GM12875 (cell line): Measurements from ENCODE around the gene NDUFS7.

Experiments used
- H3K4me3 ChIP-seq: one replicate; pipeline ENCODE4 v1.5.1; 2011; ENCODE audit warnings: low read depth, low read length, control low read depth
- TF ChIP-seq, protein P1 (sequence below): IDR thresholded peaks from 2 replicates; pipeline ENCODE4 v1.5.1; 2011; ENCODE audit warnings: low read depth, mild to moderate bottlenecking, control low read depth, inconsistent platforms, low read length, moderate library complexity, borderline replicate concordance; ENCODE audit not compliant: insufficient read depth

The NDUFS7 gene

DNA sequence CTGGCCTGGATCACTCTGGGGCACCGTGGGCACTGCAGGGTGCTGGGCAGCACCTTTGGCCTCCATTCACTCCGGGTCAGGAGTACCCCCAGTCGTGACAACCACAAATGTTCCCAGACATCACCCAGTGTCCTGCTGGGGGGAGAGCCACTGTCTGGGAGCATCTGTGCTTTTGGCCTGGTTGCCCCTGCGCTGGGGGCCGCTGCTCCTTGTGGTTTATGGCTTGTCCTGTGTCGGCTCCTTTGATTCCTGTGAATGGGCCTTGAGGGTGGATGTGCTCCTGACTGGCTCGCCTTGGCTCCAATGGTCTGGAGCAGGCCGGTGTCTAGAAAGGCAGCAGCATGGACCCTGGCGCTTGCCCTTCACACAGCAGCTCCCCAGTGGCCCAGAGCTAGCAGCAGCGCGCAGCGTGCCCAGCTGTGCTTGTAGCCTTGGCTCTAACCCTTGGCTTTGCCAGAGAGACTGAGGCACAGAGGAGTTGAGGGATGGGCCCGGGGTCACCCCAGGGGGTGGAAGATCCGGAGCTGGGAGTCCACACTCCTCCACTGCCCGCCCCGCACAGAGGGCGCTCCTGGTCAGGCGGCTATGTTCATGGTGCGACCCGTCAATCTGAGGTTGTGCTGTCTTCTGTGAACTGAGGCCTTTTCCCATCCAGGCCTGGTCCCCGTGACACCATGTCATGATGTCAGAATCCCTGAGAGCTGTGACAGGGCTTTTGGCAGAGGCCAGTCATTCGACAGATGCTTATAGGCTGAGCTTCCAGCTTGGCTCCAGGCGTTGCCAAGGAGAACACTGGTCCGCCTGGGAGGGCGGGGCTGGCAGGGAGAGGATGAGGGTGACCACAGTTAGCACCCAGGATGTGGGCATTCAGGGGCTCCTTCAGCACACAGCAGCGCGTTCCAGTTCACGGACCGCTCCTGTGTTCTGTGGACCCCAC lies 27.8 kb downstream of the NDUFS7 start:
- H3K4me3 ChIP-seq: no peak overlapping the region
- TF ChIP-seq, protein P1, sequence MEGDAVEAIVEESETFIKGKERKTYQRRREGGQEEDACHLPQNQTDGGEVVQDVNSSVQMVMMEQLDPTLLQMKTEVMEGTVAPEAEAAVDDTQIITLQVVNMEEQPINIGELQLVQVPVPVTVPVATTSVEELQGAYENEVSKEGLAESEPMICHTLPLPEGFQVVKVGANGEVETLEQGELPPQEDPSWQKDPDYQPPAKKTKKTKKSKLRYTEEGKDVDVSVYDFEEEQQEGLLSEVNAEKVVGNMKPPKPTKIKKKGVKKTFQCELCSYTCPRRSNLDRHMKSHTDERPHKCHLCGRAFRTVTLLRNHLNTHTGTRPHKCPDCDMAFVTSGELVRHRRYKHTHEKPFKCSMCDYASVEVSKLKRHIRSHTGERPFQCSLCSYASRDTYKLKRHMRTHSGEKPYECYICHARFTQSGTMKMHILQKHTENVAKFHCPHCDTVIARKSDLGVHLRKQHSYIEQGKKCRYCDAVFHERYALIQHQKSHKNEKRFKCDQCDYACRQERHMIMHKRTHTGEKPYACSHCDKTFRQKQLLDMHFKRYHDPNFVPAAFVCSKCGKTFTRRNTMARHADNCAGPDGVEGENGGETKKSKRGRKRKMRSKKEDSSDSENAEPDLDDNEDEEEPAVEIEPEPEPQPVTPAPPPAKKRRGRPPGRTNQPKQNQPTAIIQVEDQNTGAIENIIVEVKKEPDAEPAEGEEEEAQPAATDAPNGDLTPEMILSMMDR: no peak

DNA sequence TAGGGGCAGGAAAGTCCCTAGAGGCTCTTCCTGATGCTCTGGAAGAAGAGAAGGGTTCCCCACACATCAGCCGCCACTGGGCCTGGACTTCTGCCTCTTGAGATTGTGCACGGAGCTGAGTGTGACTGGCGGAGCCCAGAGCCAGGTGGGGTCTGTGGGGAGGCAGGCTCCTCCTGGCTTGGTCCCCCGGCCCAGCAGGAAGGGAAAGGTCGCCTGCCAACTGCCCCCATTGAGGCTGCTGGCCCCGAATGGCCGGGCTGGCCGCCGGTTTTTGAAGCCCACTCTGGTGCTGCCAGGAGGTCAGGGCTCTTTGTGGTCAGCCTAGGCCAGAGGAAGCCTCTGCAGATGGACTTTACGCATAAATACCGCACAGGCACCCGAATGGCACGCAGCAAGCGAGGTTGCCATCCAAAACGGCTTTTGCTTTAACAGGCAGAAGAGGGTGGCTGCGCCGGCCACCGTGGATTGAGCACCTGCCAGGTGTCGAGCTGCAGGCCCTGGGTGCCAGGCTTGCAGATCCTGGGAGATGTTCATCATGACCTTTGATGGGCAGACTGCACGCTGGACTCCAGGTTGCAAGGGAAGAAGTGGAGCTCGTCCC lies 28.7 kb downstream of the NDUFS7 start:
- H3K4me3 ChIP-seq: no peak overlapping the region
- TF ChIP-seq, protein P1: no peak

GRCh38 chr19:1412995-1413800 lies 29.5 kb downstream of the NDUFS7 start:
- TF ChIP-seq, protein P1: no peak
- H3K4me3 ChIP-seq: no peak overlapping the region

- TF ChIP-seq, protein P1: no peak
- no peak overlapping the region for H3K4me3 ChIP-seq
Observed at GRCh38 chr19:1416014-1416841, 32.5 kb downstream of the NDUFS7 start.

GRCh38 chr19:1417145-1417544 lies 33.4 kb downstream of the NDUFS7 start:
- TF ChIP-seq, protein P1: no peak
- no peak overlapping the region for H3K4me3 ChIP-seq

GRCh38 chr19:1417681-1418495 lies 34.2 kb downstream of the NDUFS7 start:
- TF ChIP-seq, protein P1: no peak
- no peak overlapping the region for H3K4me3 ChIP-seq
